ENCODE measurements around the gene PUS1.
"Not testable (repeated sequence)": the region's sequence is repeated elsewhere in the genome, so short reads cannot be mapped to it uniquely, and the experiment has no call there.

Gene PUS1

GRCh38 chr12:131965073-131965472, 36.0 kb downstream of the PUS1 start:
- no peak for DNase-seq

- DNase-seq: no peak
Measured at GRCh38 chr12:131971226-131971625, 42.1 kb downstream of the PUS1 start.

GRCh38 chr12:131975228-131975627, 46.2 kb downstream of the PUS1 start:
- no peak for DNase-seq

GRCh38 chr12:131979606-131980005, 50.5 kb downstream of the PUS1 start:
- DNase-seq: no peak

GRCh38 chr12:131980263-131980662, 51.2 kb downstream of the PUS1 start:
- DNase-seq: no peak

- no peak for DNase-seq
Measured at GRCh38 chr12:131981388-131981787, 52.3 kb downstream of the PUS1 start.

- DNase-seq: no peak
Measured at GRCh38 chr12:131982041-131982440, 53.0 kb downstream of the PUS1 start.

GRCh38 chr12:131983026-131983425, 54.0 kb downstream of the PUS1 start:
- no peak for DNase-seq

- no peak for DNase-seq
Measured at GRCh38 chr12:131983554-131983953, 54.5 kb downstream of the PUS1 start.

GRCh38 chr12:131984334-131984733, 55.3 kb downstream of the PUS1 start:
- DNase-seq: no peak

- not testable (repeated sequence) for DNase-seq
Measured at GRCh38 chr12:131985510-131985875, 56.4 kb downstream of the PUS1 start.

- DNase-seq: no peak
Measured at GRCh38 chr12:131986361-131986760, 57.3 kb downstream of the PUS1 start.

- no peak for DNase-seq
Measured at GRCh38 chr12:131986910-131987309, 57.8 kb downstream of the PUS1 start.

- DNase-seq: no peak
Measured at GRCh38 chr12:131987552-131987951, 58.5 kb downstream of the PUS1 start.

GRCh38 chr12:131988054-131988796, 59.1 kb downstream of the PUS1 start:
- no peak for DNase-seq

GRCh38 chr12:131989021-131989420, 59.9 kb downstream of the PUS1 start:
- no peak for DNase-seq

- no peak for DNase-seq
Measured at GRCh38 chr12:131990066-131990979, 61.2 kb downstream of the PUS1 start.

GRCh38 chr12:131990980-131991305, 61.9 kb downstream of the PUS1 start:
- no peak for DNase-seq

- DNase-seq: no peak
Measured at GRCh38 chr12:131991816-131992430, 62.8 kb downstream of the PUS1 start.

GRCh38 chr12:131994589-131994988, 65.5 kb downstream of the PUS1 start:
- no peak for DNase-seq
